ENCODE measurements around the gene ABLIM2.

Gene ABLIM2

GRCh38 chr4:8086783-8087445 lies 71.7 kb downstream of the ABLIM2 start:
- H3K27ac ChIP-seq (ENCODE audit: insufficient read depth, low read depth, low read length, poor library complexity, severe bottlenecking): no peak overlapping the region
- no peak overlapping the region for H3K4me3 ChIP-seq (ENCODE audit: insufficient read depth, low read depth, low read length)
- H3K9me3 ChIP-seq (ENCODE audit: control insufficient read depth, low read length): no peaks in the 10 kb centered on the region
- H3K4me1 ChIP-seq (ENCODE audit: control insufficient read depth, insufficient read depth, low read length): no peaks in the 10 kb centered on the region
- no peaks in the 10 kb centered on the region for H3K27me3 ChIP-seq (ENCODE audit: control insufficient read depth, insufficient read depth, low read length, poor library complexity, severe bottlenecking)
- 74 to 77% methylated on average over 13 to 14 of the region's 14 CpGs for WGBS, 2 experiments
- no peaks in the 10 kb centered on the region for H3K36me3 ChIP-seq (ENCODE audit: control insufficient read depth, insufficient read depth, low read length)

- no peak overlapping the region for H3K27ac ChIP-seq (ENCODE audit: insufficient read depth, low read depth, low read length, poor library complexity, severe bottlenecking)
- no peaks in the 10 kb centered on the region for H3K27me3 ChIP-seq (ENCODE audit: control insufficient read depth, insufficient read depth, low read length, poor library complexity, severe bottlenecking)
- H3K9me3 ChIP-seq (ENCODE audit: control insufficient read depth, low read length): no peaks in the 10 kb centered on the region
- H3K4me1 ChIP-seq (ENCODE audit: control insufficient read depth, insufficient read depth, low read length): peaks cover 2% of the 10 kb centered on the region
- no peak overlapping the region for H3K4me3 ChIP-seq (ENCODE audit: insufficient read depth, low read depth, low read length)
- no peaks in the 10 kb centered on the region for H3K36me3 ChIP-seq (ENCODE audit: control insufficient read depth, insufficient read depth, low read length)
- WGBS, 2 experiments: 92 to 94% methylated on average over 22 of the region's 22 CpGs
Observed at GRCh38 chr4:8085491-8086117, 73.0 kb downstream of the ABLIM2 start.

- Histone ChIP-seq H3K9me3 (ENCODE audit: control insufficient read depth, low read length) (no peaks in the 10 kb centered on the region), H3K4me3 (ENCODE audit: insufficient read depth, low read depth, low read length) (no peak overlapping the region), H3K4me1 (ENCODE audit: control insufficient read depth, insufficient read depth, low read length) (peaks cover 9% of the 10 kb centered on the region), H3K27me3 (ENCODE audit: control insufficient read depth, insufficient read depth, low read length, poor library complexity, severe bottlenecking) (no peaks in the 10 kb centered on the region), H3K27ac (ENCODE audit: insufficient read depth, low read depth, low read length, poor library complexity, severe bottlenecking) (no peak overlapping the region), H3K36me3 (ENCODE audit: control insufficient read depth, insufficient read depth, low read length) (no peaks in the 10 kb centered on the region)
- WGBS, 2 experiments: 90 to 92% methylated on average over 27 of the region's 27 CpGs
Observed at GRCh38 chr4:8084712-8085490, 73.7 kb downstream of the ABLIM2 start.

GRCh38 chr4:8084031-8084660 lies 74.5 kb downstream of the ABLIM2 start:
- Histone ChIP-seq H3K4me3 (ENCODE audit: insufficient read depth, low read depth, low read length) (no peak overlapping the region), H3K4me1 (ENCODE audit: control insufficient read depth, insufficient read depth, low read length) (peaks cover 13% of the 10 kb centered on the region), H3K36me3 (ENCODE audit: control insufficient read depth, insufficient read depth, low read length) (no peaks in the 10 kb centered on the region), H3K9me3 (ENCODE audit: control insufficient read depth, low read length) (no peaks in the 10 kb centered on the region), H3K27me3 (ENCODE audit: control insufficient read depth, insufficient read depth, low read length, poor library complexity, severe bottlenecking) (no peaks in the 10 kb centered on the region), H3K27ac (ENCODE audit: insufficient read depth, low read depth, low read length, poor library complexity, severe bottlenecking) (no peak overlapping the region)
- WGBS, 2 experiments: 91 to 92% methylated on average over 17 of the region's 17 CpGs

GRCh38 chr4:8083086-8083825 lies 75.4 kb downstream of the ABLIM2 start:
- Histone ChIP-seq H3K36me3 (ENCODE audit: control insufficient read depth, insufficient read depth, low read length) (no peaks in the 10 kb centered on the region), H3K9me3 (ENCODE audit: control insufficient read depth, low read length) (no peaks in the 10 kb centered on the region), H3K4me3 (ENCODE audit: insufficient read depth, low read depth, low read length) (no peak overlapping the region), H3K27ac (ENCODE audit: insufficient read depth, low read depth, low read length, poor library complexity, severe bottlenecking) (no peak overlapping the region), H3K4me1 (ENCODE audit: control insufficient read depth, insufficient read depth, low read length) (peaks cover 13% of the 10 kb centered on the region), H3K27me3 (ENCODE audit: control insufficient read depth, insufficient read depth, low read length, poor library complexity, severe bottlenecking) (no peaks in the 10 kb centered on the region)
- 91% methylated on average over 21 of the region's 21 CpGs for WGBS, 2 experiments

GRCh38 chr4:8082517-8083055 lies 76.0 kb downstream of the ABLIM2 start:
- H3K4me3 ChIP-seq (ENCODE audit: insufficient read depth, low read depth, low read length): no peak overlapping the region
- H3K27me3 ChIP-seq (ENCODE audit: control insufficient read depth, insufficient read depth, low read length, poor library complexity, severe bottlenecking): no peaks in the 10 kb centered on the region
- H3K9me3 ChIP-seq (ENCODE audit: control insufficient read depth, low read length): no peaks in the 10 kb centered on the region
- 73 to 77% methylated on average over 10 of the region's 10 CpGs for WGBS, 2 experiments
- H3K4me1 ChIP-seq (ENCODE audit: control insufficient read depth, insufficient read depth, low read length): peaks cover 13% of the 10 kb centered on the region
- H3K36me3 ChIP-seq (ENCODE audit: control insufficient read depth, insufficient read depth, low read length): no peaks in the 10 kb centered on the region
- no peak overlapping the region for H3K27ac ChIP-seq (ENCODE audit: insufficient read depth, low read depth, low read length, poor library complexity, severe bottlenecking)

- Histone ChIP-seq H3K9me3 (ENCODE audit: control insufficient read depth, low read length) (no peaks in the 10 kb centered on the region), H3K36me3 (ENCODE audit: control insufficient read depth, insufficient read depth, low read length) (no peaks in the 10 kb centered on the region), H3K27me3 (ENCODE audit: control insufficient read depth, insufficient read depth, low read length, poor library complexity, severe bottlenecking) (no peaks in the 10 kb centered on the region), H3K4me3 (ENCODE audit: insufficient read depth, low read depth, low read length) (no peak overlapping the region), H3K4me1 (ENCODE audit: control insufficient read depth, insufficient read depth, low read length) (peaks cover 13% of the 10 kb centered on the region), H3K27ac (ENCODE audit: insufficient read depth, low read depth, low read length, poor library complexity, severe bottlenecking) (no peak overlapping the region)
- WGBS, 2 experiments: 93% methylated on average over 29 of the region's 29 CpGs
Observed at GRCh38 chr4:8081621-8082516, 76.7 kb downstream of the ABLIM2 start.

GRCh38 chr4:8081171-8081570 lies 77.4 kb downstream of the ABLIM2 start:
- Histone ChIP-seq H3K27me3 (ENCODE audit: control insufficient read depth, insufficient read depth, low read length, poor library complexity, severe bottlenecking) (no peaks in the 10 kb centered on the region), H3K4me1 (ENCODE audit: control insufficient read depth, insufficient read depth, low read length) (peaks cover 13% of the 10 kb centered on the region), H3K27ac (ENCODE audit: insufficient read depth, low read depth, low read length, poor library complexity, severe bottlenecking) (no peak overlapping the region), H3K4me3 (ENCODE audit: insufficient read depth, low read depth, low read length) (no peak overlapping the region), H3K36me3 (ENCODE audit: control insufficient read depth, insufficient read depth, low read length) (no peaks in the 10 kb centered on the region), H3K9me3 (ENCODE audit: control insufficient read depth, low read length) (no peaks in the 10 kb centered on the region)
- 87 to 90% methylated on average over 11 of the region's 11 CpGs for WGBS, 2 experiments

GRCh38 chr4:8080754-8081065 lies 77.9 kb downstream of the ABLIM2 start:
- Histone ChIP-seq H3K27me3 (ENCODE audit: control insufficient read depth, insufficient read depth, low read length, poor library complexity, severe bottlenecking) (no peaks in the 10 kb centered on the region), H3K4me1 (ENCODE audit: control insufficient read depth, insufficient read depth, low read length) (peaks cover 13% of the 10 kb centered on the region), H3K4me3 (ENCODE audit: insufficient read depth, low read depth, low read length) (no peak overlapping the region), H3K36me3 (ENCODE audit: control insufficient read depth, insufficient read depth, low read length) (no peaks in the 10 kb centered on the region), H3K9me3 (ENCODE audit: control insufficient read depth, low read length) (no peaks in the 10 kb centered on the region), H3K27ac (ENCODE audit: insufficient read depth, low read depth, low read length, poor library complexity, severe bottlenecking) (no peak overlapping the region)
- 54 to 64% methylated on average over 5 of the region's 5 CpGs for WGBS, 2 experiments
